IPS-NIHi7 (cell line): Measurements from ENCODE around the gene XPR1.

Source experiments
- DNase-seq: peaks from one replicate; pipeline ENCODE4 v3.0.0; 2012; ENCODE audit warnings: mixed read lengths; ENCODE audit errors: extremely low spot score

The XPR1 gene

DNA sequence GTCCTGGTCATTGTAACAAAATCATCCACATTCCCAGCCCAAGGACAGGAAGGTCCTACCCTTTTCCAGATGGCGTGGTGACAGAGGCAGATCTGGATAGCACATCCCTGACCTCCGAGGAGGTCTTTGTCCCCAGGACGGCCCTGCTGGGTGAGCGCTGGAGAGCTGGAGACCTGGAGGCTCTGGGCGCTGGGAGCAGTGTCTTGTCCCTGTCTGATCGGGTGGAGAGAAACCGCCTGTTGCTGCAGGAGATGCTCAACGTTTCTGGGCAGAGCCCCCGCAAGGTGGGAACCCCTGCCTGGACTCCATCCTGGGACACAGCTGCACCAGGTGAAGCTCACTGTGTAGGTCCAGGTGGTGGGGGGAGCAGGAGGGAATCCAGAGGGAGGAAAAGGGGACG, 284.9 kb downstream of the XPR1 start:
- DNase-seq: no peak

DNA sequence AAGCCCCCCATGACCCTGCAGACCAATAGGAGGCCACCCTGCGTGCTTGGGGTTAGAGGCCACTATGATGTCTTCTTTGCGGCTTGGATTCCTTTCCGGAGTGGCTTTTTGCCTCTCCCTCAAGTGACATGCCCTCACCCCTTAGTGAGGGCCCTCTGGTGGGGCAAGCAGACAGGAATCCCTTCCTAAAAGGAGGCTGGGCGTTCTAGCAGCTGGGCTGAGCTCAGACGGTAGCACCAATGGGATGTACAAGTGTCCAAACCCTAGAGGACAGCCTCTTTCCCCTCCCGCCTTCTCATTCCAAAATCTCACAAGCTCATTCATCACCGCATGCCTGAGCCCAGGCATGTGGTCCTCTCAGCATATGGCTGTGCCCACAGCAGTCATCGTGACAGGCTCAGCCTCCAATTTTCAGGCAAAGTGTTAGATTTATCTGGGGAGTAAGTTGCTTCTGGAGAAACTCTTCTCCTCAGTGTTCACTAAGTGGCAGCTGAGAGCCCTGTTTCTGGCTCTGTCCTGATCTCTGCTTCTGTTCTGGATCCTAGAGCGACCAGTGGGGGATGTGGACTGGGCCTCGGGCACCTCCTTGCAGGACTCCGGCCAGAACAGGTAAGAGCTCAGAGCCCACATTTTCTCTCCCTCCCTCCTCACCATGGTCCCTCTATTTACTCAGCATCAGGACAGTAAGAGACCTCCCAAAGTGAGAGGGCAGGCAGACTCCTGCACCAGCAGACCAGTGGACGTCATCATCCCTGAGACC, 285.7 kb downstream of the XPR1 start:
- DNase-seq: no peak

DNA sequence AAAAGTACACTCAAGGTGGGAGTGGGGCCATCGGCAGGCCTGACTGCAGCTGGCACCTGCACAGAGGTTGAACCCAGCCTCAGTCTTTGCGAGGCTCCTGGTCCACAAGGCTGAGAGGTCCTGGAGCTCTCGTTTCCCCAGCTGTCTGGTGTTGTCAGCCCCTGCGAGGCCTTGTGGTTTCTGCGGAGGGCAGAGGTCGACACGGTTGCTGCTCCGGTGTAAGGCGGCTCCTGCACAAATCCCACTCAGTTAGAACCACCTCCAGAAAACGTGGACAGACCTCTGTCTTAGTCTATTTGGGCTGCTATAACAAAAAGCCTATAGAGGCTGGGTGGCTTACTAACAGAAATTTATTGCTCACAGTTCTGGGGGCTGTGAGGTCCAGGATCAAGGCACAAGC, 286.7 kb downstream of the XPR1 start:
- DNase-seq: no peak

DNA sequence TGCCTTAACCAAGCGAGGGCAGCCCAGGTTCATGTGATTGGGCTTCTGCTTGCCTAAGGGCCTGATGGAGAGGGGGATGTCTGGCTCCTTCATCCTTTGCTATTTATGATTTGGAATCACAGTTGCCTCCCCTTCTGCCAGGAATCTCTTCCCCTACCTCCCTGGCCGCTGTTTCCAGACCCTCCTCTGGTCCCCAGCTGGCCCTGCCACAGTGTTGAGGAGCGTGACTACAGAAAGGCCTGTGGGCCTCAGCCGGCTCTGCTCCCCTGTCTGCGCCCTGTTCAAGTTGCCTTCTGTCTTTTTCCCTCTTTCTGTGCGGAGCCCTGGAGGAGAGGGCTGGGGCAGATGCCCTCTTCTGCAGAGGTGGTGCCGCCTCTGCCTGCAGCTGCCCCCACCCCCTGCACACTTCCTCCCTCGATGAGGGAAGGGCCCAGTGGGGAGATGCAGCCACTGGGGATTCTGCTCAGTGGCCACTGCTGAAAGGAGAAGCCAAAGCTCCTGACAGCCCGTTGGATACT, 287.4 kb downstream of the XPR1 start:
- DNase-seq: no peak

DNA sequence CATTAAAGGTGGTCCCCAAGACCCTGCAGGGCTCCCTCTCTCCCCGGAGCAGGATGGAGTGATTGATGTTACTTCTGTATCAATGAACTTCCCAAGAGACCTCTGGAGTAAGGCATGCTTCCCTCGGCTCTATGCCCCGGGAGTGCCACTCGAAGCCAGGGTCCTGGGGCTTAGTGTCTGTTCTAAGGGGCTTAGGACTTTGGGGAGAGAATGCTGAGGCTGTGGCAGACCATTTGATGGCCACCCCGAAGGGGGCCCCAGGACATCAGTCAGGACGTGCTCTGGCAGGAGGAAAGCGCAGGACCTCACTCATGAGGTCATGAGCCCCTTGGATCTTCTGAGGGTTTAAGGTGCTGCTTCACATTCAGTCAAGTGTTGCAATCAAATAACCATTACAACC, 288.4 kb downstream of the XPR1 start:
- DNase-seq: no peak

DNA sequence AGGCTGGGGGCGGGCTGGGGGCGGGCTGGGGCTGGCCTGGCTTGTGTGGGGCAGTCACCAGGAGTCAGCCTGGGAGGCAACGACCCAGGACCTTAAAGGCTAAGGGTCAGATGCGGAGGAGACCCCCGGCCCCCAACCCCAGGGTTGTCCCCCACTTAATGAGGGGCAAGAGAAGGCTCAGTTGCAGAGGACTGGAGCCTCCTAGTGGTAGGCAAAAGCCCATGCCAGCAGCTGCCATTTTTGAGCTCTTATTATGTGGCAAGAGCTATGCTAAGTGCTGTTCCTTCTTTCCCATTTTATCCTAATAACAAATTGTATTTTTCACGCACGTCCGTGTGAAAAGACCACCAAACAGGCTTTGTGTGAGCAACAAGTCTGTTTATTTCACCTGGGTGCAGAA, 288.9 kb downstream of the XPR1 start:
- no peak for DNase-seq

DNA sequence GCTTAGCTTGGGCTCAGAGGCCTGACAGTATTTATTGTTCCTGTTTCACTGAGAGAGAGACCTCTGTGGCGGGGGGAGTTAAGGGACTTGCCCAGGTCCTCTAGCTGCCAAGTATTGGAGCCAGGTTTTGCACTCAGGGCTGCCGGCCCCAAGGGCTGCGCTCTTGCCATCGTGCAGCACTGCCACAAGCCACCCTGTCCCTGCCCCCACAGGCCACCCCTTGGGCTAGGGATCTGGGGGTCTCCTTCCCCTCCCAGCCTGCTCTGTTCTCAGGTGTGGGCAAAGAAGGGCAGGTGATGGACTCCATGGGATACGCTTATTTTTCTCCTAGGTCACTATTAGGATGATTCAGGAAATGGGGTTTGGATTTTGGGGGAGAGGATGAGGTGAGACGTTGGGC, 289.6 kb downstream of the XPR1 start:
- no peak for DNase-seq

DNA sequence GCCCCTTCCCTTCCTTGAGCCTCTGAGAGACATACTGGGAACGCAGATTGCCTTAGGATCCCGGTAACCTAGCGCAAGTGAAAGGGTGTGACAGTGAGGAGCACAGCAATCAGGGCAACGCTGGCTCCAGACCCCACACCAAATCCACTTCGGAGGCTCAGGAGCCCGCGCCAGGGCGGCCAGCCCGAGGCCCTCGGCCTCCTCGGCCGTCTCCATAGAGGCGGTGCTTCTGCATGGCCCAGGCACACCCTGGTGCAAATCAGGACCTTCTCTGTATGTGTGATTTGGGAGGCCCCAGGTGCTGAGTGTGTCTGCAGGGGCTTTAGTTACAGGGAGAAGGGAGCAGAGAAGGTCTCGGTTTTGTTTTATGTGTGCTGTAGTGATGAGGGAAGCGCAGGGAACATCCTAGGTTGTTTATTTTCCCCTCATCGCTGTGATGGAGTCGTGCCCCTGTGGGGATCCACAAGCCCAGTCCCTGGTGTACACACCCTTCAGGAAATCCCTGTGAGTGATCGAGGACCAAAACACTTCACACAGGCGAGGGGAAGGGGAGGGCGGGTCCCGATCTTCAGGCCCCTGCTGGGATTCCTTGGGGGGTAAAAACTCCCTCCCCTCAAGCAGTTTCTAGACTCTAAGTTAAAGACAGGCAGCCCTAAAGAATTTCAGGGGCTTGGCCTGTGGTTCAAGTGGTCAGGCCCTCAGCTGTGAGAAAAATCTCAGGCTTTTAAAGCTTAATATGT, 290.2 kb downstream of the XPR1 start:
- no peak for DNase-seq

DNA sequence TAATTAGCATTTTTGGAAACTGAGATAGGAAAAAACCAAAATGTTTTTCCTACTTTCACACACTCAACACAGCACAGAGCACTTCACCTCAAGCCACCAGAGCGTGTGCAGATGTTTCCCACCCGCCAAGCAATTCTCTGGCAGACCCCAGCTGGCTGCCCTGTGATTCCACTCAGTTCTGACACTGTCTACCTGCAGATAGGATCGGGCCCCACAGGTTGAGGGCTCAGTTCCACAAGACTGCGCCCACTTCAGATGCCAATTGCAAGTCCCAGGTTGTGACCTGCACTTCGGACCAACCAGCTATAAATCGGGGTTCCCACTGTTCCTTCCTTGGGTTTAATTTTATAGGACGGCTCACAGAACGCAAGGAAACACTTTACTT, 290.8 kb downstream of the XPR1 start:
- DNase-seq: no peak

DNA sequence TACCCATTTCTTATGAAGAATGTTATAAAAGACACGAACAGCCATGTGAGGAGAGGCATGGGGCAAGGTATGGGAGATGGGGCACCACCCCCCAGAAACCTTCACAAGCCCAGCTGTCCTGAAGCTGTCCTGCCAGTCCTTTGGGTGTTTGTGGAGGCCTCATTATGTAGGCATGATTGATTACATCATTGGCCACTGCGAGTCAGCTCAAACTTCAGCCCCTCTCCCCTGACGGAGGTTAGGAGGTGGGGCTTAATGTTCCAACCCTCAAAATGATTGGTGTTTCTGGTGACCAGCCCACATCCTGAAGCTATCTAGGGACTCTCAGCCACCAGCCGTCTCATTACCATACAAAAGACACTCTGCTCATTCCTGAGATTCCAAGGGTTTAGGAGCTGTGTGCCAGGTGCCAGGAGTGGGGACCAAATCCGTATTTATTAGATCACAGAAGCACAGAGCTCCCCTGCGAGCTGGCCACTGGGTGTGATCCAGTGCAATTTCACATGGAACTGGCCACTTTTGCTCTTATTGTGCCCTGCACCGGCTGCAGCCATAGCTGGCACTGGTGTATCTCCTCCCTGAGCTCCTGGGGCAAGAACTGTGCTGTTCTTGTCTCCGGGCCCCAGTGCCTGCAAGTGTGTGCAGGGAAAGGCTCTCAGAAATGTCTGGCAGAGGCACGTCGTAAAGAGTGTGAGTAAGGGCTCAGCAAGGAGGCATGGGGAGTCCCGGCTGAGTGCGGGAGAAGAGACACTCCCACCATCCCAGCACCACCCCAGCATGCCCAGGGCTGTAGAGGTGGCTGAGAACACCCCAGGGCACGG, 291.4 kb downstream of the XPR1 start:
- DNase-seq: peak; percentile 90

DNA sequence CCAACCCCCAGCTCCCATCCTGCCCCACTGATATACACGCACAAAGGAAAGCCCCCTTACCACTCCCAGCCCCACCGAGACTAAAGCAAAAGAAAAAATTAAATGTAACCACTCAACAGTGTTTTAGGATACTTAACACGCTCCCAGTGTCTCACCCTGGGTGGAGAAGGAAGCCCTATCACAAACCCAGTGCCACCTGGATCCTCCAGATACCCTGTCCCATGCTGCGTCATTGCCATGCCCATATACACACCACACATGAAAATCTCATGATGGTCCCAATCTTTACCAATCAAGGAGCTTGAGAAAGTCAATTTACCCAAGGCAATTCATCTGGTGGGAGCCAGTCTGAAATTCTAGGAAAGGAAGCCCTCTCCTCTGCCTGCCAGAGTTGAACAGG, 292.1 kb downstream of the XPR1 start:
- no peak for DNase-seq

DNA sequence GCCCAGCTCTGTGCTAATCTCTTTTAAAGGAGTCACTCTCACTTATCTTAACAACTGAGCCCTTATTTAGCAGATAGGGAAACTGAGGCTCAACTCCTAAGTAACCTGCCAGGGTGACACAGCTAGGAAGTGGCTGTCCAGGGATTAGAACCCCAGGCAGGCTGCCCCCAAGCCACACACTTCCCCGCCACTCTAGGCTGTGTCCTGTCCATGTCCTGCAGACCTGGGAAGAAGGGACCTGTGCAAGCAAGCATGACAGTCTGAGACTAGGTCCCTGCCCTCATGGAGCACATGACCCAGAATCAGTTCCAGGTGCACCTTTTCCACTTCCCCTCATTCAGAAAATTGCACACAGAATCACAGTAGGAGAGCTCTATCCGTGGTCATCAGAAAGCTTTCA, 293.1 kb downstream of the XPR1 start:
- no peak for DNase-seq

DNA sequence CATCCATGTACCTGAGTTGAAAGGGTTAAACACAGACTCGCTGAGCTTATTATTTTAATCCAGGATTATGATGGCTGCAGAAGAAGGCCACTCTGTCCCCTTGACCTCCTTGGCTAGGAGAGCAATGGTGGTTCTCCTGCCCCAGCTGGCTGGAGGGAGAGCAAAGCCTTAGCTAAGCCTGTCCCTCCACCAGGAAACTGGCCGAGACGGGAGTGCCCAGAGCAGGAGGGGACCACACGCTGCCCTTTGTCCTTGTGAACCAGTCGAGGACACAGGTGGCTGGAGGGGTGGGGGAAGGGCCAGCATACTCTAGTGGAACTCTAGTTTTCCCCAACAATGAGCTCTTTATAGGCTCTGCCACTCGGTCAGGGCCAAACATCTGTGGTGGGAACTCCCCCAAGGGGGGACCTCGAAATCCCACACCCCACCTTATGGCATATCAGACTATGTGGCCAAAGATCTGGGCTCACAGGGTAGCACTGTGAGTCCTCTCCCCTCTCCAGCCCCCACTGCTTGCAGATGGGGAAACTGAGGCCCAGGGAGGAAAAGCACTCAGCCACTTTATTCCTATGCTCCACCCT, 293.7 kb downstream of the XPR1 start:
- DNase-seq: no peak

DNA sequence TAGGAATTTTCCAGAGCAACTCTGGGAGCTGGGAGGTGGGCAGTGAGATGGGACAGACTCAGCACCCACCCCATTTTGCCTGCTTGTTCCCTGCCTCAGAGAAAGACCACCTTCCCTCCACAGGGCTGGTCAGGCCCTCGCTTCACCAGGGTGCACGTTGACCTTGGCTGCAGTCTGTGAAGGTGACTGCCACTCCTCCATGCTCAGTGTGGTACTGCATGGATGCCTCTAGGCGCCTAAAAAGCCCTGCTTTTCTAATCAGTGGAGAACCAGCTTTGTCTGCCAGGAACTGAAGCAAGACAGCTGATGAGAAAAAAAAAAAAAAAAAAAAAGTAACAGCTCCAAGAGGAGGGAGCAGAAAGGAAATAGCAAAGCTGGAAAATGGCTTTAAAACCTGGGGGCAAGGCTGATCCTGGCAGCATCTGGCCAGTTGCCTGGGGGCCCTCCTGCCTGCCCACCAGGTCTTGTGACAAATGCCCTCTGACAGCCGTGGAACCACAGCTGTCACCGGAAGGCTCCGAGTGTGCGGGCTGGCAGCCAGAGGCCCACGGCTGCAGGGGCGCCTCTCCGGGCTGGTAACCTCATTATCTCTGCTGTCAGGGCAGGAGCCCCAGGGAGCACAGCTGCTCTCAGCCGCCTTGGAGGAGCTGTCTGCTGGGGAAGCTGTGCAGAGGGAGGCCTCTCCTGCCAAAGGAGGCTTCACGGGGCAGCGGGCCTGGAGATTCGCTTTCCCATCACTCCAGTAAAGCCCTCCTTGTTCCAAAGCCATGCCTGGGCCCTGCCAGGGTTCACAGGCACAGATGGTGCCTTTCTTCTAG, 294.6 kb downstream of the XPR1 start:
- DNase-seq: no peak

DNA sequence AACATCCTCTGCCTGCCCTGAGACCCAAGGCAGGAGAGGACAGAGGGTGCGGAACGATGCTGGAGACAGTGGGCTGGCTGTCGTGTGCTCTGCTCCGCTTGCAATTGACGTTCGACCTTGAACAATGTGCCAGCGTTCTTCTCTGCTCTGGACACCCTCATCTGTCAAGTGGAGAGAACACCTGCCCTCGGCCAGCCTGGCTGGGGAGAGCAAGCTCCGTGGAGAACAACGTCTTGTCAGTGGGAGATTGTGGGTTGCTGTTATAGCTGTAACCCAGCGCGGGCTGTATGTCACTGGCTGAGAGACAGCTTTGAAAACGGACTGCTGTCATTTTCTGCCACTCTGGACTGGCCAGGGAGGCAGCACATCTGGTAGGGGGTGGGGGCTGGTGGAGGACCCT, 295.5 kb downstream of the XPR1 start:
- DNase-seq: no peak

DNA sequence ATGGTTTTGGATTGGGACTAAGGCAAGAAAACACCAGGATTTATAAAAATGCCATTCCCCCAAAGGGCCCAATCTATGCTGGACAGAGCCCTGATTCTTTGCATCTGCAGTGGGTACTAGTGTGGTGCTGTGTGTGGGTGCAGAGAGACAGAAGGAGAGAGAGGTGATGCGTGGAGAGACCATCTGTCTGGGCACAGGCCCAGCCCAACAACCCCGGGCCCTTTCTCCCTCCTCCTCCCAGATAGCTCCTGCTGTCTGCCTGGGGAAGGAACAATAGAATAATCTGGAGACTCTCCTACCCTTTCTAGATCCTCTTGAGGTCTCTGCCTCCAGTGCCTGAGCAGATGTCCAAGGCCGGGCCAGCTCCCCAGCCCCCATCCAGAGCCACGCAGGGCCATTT, 296.0 kb downstream of the XPR1 start:
- no peak for DNase-seq

DNA sequence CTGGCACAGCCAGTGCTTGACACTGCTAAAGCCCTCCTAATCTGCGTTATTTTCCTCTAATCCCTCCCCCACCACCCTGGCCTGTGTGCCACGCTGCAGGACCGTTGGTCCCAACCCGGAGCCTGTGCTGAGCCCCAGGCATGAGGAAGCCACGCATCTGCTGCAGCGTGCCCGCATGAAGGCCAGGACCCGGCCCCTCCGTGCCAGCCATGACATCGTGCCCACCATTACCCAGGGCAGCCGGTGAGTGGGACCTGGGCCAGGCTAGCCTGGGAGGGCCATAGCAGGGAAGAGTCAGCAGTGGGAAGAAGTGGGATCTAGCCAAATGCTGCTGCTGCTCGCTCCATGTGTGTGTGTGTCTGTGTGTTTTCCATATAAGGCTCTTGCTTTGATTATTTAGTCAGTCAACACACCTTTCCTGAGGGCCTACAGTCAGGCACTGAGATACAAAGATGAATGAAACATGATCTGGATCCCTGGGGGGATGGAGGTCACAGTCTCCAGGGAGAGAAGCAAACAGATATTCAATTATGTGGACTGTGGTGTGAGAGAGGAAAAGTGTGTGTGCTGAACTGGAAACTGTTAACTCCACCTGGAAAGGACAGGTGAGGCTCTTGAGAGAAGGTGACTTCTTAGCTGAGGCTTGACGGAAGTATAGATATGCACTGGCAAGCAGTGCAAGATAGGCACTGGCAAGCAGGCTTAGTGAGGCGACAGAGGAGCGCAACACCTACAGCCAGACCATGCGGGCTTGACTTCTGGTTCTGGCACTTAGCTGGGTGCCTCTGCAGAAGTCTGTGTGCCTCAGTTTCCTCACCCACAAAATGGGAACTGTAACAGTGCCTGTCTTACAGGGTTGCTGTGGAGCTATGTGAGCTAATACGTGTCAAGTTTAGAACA, 296.8 kb downstream of the XPR1 start:
- DNase-seq: no peak

DNA sequence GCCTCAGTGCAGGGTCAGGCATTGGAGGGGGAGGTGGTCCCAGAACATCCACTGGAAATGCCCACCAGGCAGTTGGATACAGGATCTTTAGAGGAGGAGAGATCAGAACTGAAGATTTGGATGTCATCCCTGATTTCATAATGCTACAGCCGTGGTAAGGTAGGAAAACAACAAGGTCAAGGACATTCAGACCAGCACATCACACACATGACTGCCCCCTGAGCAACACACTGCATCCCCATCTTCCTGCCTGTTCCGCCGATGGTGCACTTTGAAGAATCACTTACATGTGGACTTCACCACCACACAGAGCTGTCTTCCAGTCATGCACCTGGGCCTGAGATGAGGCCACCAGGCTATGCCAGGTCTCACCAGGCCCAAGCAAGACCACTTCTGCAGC, 297.6 kb downstream of the XPR1 start:
- DNase-seq: no peak

DNA sequence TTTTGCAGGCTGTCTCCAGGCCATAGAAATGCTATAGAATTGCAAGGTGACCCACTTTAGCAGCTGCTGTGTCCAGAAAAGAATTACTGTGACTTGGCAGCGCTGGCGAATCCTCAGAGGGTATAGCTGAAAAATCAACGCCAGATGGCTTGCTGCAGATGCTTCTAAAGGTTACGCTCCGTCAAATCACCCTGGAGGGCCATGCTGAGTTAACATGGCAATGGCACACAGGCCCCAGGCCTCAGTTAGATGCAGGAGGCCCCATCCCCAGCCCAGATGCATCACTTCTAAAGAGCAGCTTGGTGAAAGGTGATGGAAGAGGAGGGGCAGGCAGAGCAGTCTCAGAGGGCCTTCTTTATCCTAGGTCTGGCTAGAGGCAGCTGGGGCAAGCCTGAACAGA, 298.9 kb downstream of the XPR1 start:
- DNase-seq: no peak

DNA sequence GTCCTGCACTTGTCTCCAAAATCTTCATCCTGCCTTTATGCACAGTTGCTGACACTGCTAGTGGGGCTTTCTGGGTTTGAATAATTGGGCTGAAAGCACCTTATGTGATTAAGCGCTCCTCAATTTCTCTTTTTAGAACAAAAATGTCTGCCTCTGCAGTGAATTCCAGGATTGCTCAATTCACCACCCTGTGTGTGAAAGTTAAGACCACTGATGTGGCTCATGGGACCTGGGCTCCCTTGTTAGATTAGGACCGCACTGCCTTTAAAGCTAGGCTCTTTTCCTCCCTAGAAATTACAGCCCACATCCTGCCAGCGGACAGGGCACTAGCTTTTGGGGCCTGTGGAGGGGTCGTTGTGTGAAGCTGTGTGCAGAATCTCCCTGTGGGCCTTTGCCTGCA, 299.7 kb downstream of the XPR1 start:
- DNase-seq: no peak
